Uterus (tissue), 2 donors: ENCODE data around the gene CLIP2.
"Not testable (repeated sequence)": the region's sequence is repeated elsewhere in the genome, so short reads cannot be mapped to it uniquely, and the experiment has no call there.

Source experiments
- CTCF ChIP-seq, 4 experiments: fragments of 200-600 bp in 2 of 4; fragments of 450-650 bp in 2 of 4; sonication (generic) in 2 of 4; IDR thresholded peaks; one replicate each; pipeline ENCODE4 v1.5.1; 2016 to 2019; ENCODE audit warnings: antibody characterized with exemption in 4 of 4, mild to moderate bottlenecking in 2 of 4, moderate library complexity in 1 of 4
- POLR2A ChIP-seq, 2 donors: fragments of 450-650 bp; IDR thresholded peaks; one replicate each; pipeline ENCODE4 v1.6.1; 2016; ENCODE audit warnings: antibody characterized with exemption in 2 of 2, mild to moderate bottlenecking in 1 of 2, moderate library complexity in 1 of 2

DNA sequence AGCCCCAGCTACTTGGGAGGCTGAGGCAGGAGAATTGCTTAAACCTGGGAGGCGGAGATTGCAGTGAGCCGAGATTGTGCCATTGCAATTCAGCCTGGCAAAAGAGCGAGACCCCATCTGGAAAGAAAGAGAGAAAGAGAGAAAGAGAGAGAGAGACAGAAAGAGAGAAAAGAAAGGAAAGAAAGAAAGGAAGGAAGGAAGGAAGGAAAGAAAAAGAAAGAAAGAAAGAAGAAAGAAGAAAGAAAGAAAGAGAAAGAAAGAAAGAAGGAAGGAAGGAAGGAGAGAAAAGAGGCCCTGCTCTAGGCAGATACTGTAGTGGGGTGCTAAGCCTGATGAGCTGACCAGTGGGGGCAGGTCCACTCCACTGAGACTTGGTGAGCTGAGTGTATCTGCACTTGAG is 150.9 kb downstream of the CLIP2 start:
- TF ChIP-seq CTCF, POLR2A (IDR thresholded peaks at IDR 0.05): not testable (repeated sequence)
